Fibroblast of upper back skin (primary cell): ENCODE data around the gene FAM53B.

Experiments
- DNase-seq: peaks from one replicate; pipeline ENCODE4 v3.0.0-alpha.2; 2013

FAM53B gene

GRCh38 chr10:124707144-124707467, 37.1 kb downstream of the FAM53B start:
- no peak for DNase-seq

GRCh38 chr10:124706462-124707143, 37.6 kb downstream of the FAM53B start:
- no peak for DNase-seq

- no peak for DNase-seq
These were observed 38.2 kb downstream of the FAM53B start for GRCh38 chr10:124705817-124706461.

GRCh38 chr10:124705381-124705740, 38.8 kb downstream of the FAM53B start:
- no peak for DNase-seq

- no peak for DNase-seq
These were observed 39.5 kb downstream of the FAM53B start for GRCh38 chr10:124704428-124705380.

GRCh38 chr10:124703778-124704427, 40.3 kb downstream of the FAM53B start:
- no peak for DNase-seq

GRCh38 chr10:124703372-124703771, 40.8 kb downstream of the FAM53B start:
- no peak for DNase-seq

GRCh38 chr10:124701881-124702656, 42.1 kb downstream of the FAM53B start:
- DNase-seq = no peak

- DNase-seq = no peak
These were observed 42.7 kb downstream of the FAM53B start for GRCh38 chr10:124701435-124701834.

- DNase-seq = no peak
These were observed 43.2 kb downstream of the FAM53B start for GRCh38 chr10:124701038-124701365.

- DNase-seq = no peak
These were observed 43.7 kb downstream of the FAM53B start for GRCh38 chr10:124700293-124701037.

GRCh38 chr10:124699471-124700292, 44.5 kb downstream of the FAM53B start:
- DNase-seq = no peak

- no peak for DNase-seq
These were observed 45.4 kb downstream of the FAM53B start for GRCh38 chr10:124698545-124699469.

GRCh38 chr10:124697837-124698544, 46.2 kb downstream of the FAM53B start:
- no peak for DNase-seq

GRCh38 chr10:124697443-124697836, 46.7 kb downstream of the FAM53B start:
- DNase-seq = no peak

- DNase-seq = no peak
These were observed 47.5 kb downstream of the FAM53B start for GRCh38 chr10:124696446-124697392.

GRCh38 chr10:124695259-124695658, 48.9 kb downstream of the FAM53B start:
- no peak for DNase-seq
